Osteoblast (primary cell): ENCODE data around the gene WDFY1. TPM values are rescaled to one million over a fixed set of nuclear protein-coding genes. Genes with fewer than 3 reads are reported as not detected.

Experiments used
- DNase-seq: peaks from one replicate; pipeline ENCODE4 v3.0.0; 2011; ENCODE audit warnings: low spot score, mixed read lengths; ENCODE audit not compliant: insufficient read length; ENCODE audit errors: missing footprints
- H2AFZ ChIP-seq: 2 replicates; pipeline ENCODE4 v1.6.0; 2011; ENCODE audit warnings: mild to moderate bottlenecking, low read length
- H3K27ac ChIP-seq: 2 replicates; pipeline ENCODE4 v1.5.1; 2011; ENCODE audit warnings: mild to moderate bottlenecking, low read depth, low read length, moderate library complexity
- H3K27me3 ChIP-seq: 2 replicates; pipeline ENCODE4 v1.6.0; 2012; ENCODE audit warnings: mild to moderate bottlenecking, control low read depth, inconsistent platforms, low read length, moderate library complexity; ENCODE audit not compliant: insufficient read depth
- H3K36me3 ChIP-seq: 2 replicates; pipeline ENCODE4 v1.5.1; 2011; ENCODE audit warnings: mild to moderate bottlenecking, low read length, control low read depth, moderate library complexity; ENCODE audit not compliant: insufficient read depth
- H3K4me1 ChIP-seq: 2 replicates; pipeline ENCODE4 v1.5.1; 2011; ENCODE audit warnings: mild to moderate bottlenecking, low read length, control low read depth, moderate library complexity; ENCODE audit not compliant: insufficient read depth
- H3K4me2 ChIP-seq: 2 replicates; pipeline ENCODE4 v1.6.0; 2011; ENCODE audit warnings: mild to moderate bottlenecking, low read length; ENCODE audit not compliant: insufficient read depth
- H3K4me3 ChIP-seq: fragments of 200-600 bp; sonication (generic); 3 replicates; pipeline ENCODE4 v1.5.1; 2012; ENCODE audit warnings: mild to moderate bottlenecking, low read length, inconsistent platforms; ENCODE audit not compliant: insufficient read depth
- H3K79me2 ChIP-seq: 2 replicates; pipeline ENCODE4 v1.6.0; 2012; ENCODE audit warnings: mild to moderate bottlenecking, low read length, control low read depth, inconsistent platforms; ENCODE audit not compliant: insufficient read depth
- H3K9me3 ChIP-seq: 2 replicates; pipeline ENCODE4 v1.5.1; 2011; ENCODE audit warnings: low read depth, low read length, control low read depth
- H4K20me1 ChIP-seq: 2 replicates; pipeline ENCODE4 v1.6.0; 2012; ENCODE audit warnings: mild to moderate bottlenecking, low read length, control low read depth; ENCODE audit not compliant: insufficient read depth
- CTCF ChIP-seq: IDR thresholded peaks from 2 replicates; pipeline ENCODE4 v1.5.1; 2011; ENCODE audit warnings: mild to moderate bottlenecking, low read depth, low read length, moderate library complexity; ENCODE audit errors: extremely low read depth
- total RNA-seq: library from RNA; depleted of rRNA; stranded (reverse); fragments of >200 nt; gene quantifications from 2 replicates; pipeline ENCODE4 v1.2.3, GENCODE V29; 2012

WDFY1 gene
- total RNA-seq, 1 donor, result 74.6 TPM

DNA sequence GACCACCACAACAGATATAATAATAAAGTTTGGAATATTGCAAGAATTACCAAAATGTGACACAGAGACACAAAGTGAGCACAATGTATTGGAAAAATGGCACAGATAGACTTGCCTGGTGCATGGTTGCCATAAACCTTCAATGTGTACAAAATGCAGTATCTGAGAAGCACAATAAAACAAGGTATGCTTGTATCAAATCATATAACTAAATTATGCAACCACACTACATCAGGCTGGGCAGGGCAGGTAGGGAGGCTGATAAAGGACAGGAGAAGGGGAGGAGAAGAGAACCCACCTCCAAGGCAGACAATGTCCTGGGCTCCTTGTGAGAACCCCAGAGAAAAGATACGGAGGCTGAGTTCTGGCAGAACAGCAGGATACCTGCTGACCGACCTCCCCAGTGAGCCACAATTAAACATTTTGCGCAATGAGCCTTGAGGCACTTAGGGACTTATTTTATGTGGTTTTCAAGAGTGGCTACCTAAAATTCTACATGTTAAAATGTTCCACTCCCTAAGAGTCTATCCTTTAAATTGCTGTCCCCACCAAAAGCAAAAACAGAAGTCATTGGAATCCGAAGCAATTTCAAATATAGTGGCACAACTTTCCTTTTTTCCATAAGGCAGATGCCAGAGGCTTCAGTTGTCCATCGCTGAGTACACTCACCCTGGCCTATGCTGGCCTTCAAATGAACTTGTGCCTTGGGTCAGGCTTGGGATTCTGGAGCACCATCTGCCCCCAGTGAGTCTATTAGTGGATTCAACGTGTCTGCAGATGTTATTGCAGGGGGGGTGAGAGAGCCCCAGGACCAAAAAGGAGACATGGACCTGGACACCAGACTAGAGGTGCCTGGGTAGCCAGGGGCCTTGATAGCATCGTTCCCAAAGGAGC is 16.8 kb downstream of the WDFY1 start:
- Histone ChIP-seq H3K27ac (no peak overlapping the region), H3K36me3 (peaks cover 4% of the 10 kb centered on the region), H4K20me1 (peaks cover 57% of the 10 kb centered on the region), H3K4me3 (no peak overlapping the region), H3K9me3 (peaks cover 5% of the 10 kb centered on the region), H3K4me1 (peaks cover 23% of the 10 kb centered on the region), H3K79me2 (peaks cover 96% of the 10 kb centered on the region), H3K4me2 (no peak overlapping the region), H2AFZ (no peak overlapping the region), H3K27me3 (no peaks in the 10 kb centered on the region)
- no peak for TF ChIP-seq CTCF
- DNase-seq, result no peak

DNA sequence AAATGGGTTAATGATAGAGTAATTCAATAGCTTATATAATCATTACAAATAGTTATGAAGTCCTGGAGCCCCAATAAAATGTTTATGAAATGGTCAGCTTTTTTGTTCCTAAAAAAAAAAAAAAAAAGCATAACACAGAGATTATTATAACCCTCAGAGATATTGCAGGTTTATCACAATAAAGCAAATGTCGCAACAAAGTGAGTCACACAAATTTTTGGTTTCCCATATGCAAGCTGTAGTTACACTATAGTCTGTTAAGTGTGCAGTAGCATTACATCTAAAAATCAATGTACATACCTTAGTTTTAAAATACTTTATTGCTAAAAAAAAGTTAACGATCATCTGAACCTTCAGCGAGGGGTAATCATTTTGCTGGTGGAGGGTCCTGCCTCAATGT is 20.0 kb downstream of the WDFY1 start:
- Histone ChIP-seq H3K36me3 (peaks cover 4% of the 10 kb centered on the region), H3K9me3 (peaks cover 5% of the 10 kb centered on the region), H3K4me2 (no peak overlapping the region), H3K79me2 (peaks cover 98% of the 10 kb centered on the region), H4K20me1 (peaks cover 60% of the 10 kb centered on the region), H3K4me1 (peaks cover 14% of the 10 kb centered on the region), H2AFZ (no peak overlapping the region), H3K27me3 (no peaks in the 10 kb centered on the region), H3K27ac (no peak overlapping the region), H3K4me3 (no peak overlapping the region)
- TF ChIP-seq CTCF, result no peak
- DNase-seq, result no peak

DNA sequence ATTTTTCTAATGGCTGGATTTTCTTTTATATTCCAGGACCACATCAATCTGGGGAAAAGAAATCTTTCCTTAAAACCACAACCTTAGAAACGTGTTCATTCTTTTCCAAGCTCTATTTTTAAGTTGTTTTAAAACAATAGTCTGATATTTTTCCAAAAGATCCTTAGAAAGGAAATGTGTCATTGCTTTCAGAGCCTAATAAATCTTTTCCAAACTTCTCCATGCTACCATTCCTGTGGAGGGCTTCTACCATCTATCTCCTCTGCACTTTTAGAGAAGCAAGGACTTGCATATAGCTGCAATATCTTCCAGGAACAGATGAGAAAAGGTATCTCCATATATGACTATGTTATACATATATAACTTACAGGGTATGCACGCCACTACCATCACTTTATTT is 21.2 kb downstream of the WDFY1 start:
- H3K27ac ChIP-seq, result no peak overlapping the region
- H3K36me3 ChIP-seq, result peaks cover 4% of the 10 kb centered on the region

More for the DNA sequence above, 21.2 kb downstream of the WDFY1 start:
- Histone ChIP-seq H3K4me1 (peaks cover 20% of the 10 kb centered on the region), H3K27me3 (no peaks in the 10 kb centered on the region), H3K4me3 (no peak overlapping the region), H2AFZ (no peak overlapping the region), H3K9me3 (peaks cover 5% of the 10 kb centered on the region), H4K20me1 (peaks cover 65% of the 10 kb centered on the region), H3K79me2 (peaks cover 98% of the 10 kb centered on the region), H3K4me2 (no peak overlapping the region)
- DNase-seq, result no peak
- TF ChIP-seq CTCF, result no peak
